OCI-LY1 (cell line): Measurements from ENCODE around the gene PUS7L.

Experiments
- EZH2 ChIP-seq: fragments of 200-600 bp; sonication (generic), shearing (Covaris generic); IDR thresholded peaks from 2 replicates; pipeline ENCODE4 v1.8.0; 2017; ENCODE audit warnings: borderline replicate concordance, mixed run types, mild to moderate bottlenecking, antibody characterized with exemption, low read length, moderate library complexity, mixed read lengths
- TF ChIP-seq, protein P1 (sequence below): fragments of 200-600 bp; sonication (generic), shearing (Covaris generic); IDR thresholded peaks from 2 replicates; pipeline ENCODE4 v1.5.1; 2017; ENCODE audit warnings: mild to moderate bottlenecking, antibody characterized with exemption, low read length, moderate library complexity, mixed read lengths

DNA sequence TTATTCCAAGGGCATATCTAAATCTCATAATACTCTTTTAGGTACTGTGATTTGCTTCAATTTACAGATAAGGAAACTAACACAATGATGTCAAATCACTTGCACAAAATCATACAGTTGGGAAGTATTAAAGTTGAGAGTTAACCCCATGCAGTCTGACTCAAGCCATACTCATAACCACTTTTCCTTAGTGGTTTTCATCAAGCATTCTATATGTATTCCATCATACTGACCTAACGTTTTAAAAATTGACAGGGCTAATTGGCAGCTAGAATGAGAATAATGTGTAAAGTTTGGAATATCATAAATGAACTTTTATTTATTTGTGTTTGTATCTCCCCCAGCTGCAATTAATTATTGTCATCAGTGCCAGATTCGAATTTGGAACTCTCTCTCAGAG lies 20.9 kb downstream of the PUS7L start:
- TF ChIP-seq, protein P1, sequence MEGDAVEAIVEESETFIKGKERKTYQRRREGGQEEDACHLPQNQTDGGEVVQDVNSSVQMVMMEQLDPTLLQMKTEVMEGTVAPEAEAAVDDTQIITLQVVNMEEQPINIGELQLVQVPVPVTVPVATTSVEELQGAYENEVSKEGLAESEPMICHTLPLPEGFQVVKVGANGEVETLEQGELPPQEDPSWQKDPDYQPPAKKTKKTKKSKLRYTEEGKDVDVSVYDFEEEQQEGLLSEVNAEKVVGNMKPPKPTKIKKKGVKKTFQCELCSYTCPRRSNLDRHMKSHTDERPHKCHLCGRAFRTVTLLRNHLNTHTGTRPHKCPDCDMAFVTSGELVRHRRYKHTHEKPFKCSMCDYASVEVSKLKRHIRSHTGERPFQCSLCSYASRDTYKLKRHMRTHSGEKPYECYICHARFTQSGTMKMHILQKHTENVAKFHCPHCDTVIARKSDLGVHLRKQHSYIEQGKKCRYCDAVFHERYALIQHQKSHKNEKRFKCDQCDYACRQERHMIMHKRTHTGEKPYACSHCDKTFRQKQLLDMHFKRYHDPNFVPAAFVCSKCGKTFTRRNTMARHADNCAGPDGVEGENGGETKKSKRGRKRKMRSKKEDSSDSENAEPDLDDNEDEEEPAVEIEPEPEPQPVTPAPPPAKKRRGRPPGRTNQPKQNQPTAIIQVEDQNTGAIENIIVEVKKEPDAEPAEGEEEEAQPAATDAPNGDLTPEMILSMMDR: no peak
- TF ChIP-seq EZH2: no peak
